Glutamatergic neuron (in vitro differentiated cells): Measurements from ENCODE around the gene FAM221B. TPM values are rescaled to one million over a fixed set of nuclear protein-coding genes. Genes with fewer than 3 reads are reported as not detected.

Experiments used
- DNase-seq: peaks from one replicate; pipeline ENCODE4 v3.0.0; 2022
- H3K27ac Mint-ChIP-seq: one replicate; pipeline ENCODE4 v1.8.0; 2020; ENCODE audit warnings: mild to moderate bottlenecking, mixed read lengths, inconsistent platforms; ENCODE audit not compliant: unreplicated experiment
- H3K27me3 Mint-ChIP-seq: one replicate; pipeline ENCODE4 v1.8.0; 2020; ENCODE audit warnings: mild to moderate bottlenecking, moderate library complexity, mixed read lengths, inconsistent platforms; ENCODE audit not compliant: unreplicated experiment
- H3K36me3 Mint-ChIP-seq: one replicate; pipeline ENCODE4 v1.8.0; 2020; ENCODE audit warnings: mild to moderate bottlenecking, mixed read lengths, inconsistent platforms; ENCODE audit not compliant: unreplicated experiment
- H3K4me1 Mint-ChIP-seq: one replicate; pipeline ENCODE4 v1.8.0; 2020; ENCODE audit warnings: mild to moderate bottlenecking, low read depth, mixed read lengths, inconsistent platforms; ENCODE audit not compliant: unreplicated experiment
- H3K4me3 Mint-ChIP-seq: one replicate; pipeline ENCODE4 v1.8.0; 2020; ENCODE audit warnings: mild to moderate bottlenecking, mixed read lengths, inconsistent platforms; ENCODE audit not compliant: unreplicated experiment
- H3K9me3 Mint-ChIP-seq: one replicate; pipeline ENCODE4 v1.8.0; 2020; ENCODE audit warnings: mild to moderate bottlenecking, moderate library complexity, mixed read lengths, inconsistent platforms; ENCODE audit not compliant: unreplicated experiment
- long read RNA-seq: library from polyadenylated mRNA; unstranded; transcript quantifications from one replicate; pipeline ENCODE4 v2.0.0, GENCODE V29; 2020; ENCODE audit not compliant: unreplicated experiment
- total RNA-seq: library from RNA; stranded (reverse); fragmentation: NEBNext Ultra II Directional; extraction: Animal tissue kit (Norgen Biotek cat#: 25700); gene quantifications from one replicate; pipeline ENCODE4 v1.2.1, GENCODE V29; 2021; ENCODE audit not compliant: unreplicated experiment
- TF ChIP-seq, protein P1 (sequence below): fragments of 200-600 bp; sonication (generic); IDR thresholded peaks from one replicate; pipeline ENCODE4 v1.5.0; 2021; ENCODE audit not compliant: partially characterized antibody, unreplicated experiment

Gene FAM221B, protein sequence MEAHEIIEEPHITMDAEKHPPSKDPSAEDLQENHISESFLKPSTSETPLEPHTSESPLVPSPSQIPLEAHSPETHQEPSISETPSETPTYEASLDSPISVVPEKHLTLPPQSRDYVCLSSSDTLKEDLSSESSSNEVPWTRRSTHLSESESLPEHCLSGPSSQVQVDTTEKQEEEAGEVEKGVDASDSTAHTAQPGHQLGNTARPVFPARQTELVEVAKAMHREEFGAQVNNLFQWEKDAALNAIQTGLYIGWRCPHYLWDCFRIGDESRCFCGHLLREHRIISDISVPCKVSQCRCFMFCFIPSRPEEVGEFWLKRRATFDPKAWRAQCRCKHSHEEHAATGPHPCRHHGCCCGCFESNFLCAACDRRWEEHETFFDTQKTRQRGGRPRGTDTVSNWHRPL
- total RNA-seq = not detected
- long read RNA-seq = 0 reads

DNA sequence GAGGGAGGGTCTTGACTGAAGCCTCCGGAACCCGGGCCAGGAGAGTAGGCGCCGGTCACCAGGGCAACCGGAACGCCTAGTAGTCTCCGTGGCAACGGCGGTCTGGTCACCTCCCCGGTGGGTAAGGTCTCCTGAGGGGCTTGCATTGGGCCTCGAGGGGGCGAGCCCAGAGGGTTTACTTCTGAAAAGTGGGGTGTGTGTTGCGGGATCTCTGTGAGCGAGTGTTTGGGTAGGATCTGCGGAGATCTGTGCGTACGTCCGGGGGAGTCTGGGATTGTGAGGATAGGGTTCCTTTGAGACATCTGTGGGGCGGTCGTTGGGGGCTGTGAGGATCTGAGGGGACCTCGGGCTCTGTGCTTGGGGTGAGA, at the start of gene FAM221B:
TSS of gene FAM221B (minus strand) at position 17 of the 368 bp plus-strand sequence. CDS start 2,571 bp downstream, outside the sequence.
- Mint-ChIP-seq H3K4me1 (peaks cover 34% of the 10 kb centered on the region), H3K36me3 (no peaks in the 10 kb centered on the region), H3K27me3 (peaks cover 7% of the 10 kb centered on the region), H3K27ac (peak within 1 kb of the TSS; percentile 91), H3K4me3 (peak within 1 kb of the TSS; percentile 97), H3K9me3 (peaks cover 11% of the 10 kb centered on the region)
- DNase-seq = peak; percentile 35
- TF ChIP-seq, protein P1, sequence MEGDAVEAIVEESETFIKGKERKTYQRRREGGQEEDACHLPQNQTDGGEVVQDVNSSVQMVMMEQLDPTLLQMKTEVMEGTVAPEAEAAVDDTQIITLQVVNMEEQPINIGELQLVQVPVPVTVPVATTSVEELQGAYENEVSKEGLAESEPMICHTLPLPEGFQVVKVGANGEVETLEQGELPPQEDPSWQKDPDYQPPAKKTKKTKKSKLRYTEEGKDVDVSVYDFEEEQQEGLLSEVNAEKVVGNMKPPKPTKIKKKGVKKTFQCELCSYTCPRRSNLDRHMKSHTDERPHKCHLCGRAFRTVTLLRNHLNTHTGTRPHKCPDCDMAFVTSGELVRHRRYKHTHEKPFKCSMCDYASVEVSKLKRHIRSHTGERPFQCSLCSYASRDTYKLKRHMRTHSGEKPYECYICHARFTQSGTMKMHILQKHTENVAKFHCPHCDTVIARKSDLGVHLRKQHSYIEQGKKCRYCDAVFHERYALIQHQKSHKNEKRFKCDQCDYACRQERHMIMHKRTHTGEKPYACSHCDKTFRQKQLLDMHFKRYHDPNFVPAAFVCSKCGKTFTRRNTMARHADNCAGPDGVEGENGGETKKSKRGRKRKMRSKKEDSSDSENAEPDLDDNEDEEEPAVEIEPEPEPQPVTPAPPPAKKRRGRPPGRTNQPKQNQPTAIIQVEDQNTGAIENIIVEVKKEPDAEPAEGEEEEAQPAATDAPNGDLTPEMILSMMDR = no peak

DNA sequence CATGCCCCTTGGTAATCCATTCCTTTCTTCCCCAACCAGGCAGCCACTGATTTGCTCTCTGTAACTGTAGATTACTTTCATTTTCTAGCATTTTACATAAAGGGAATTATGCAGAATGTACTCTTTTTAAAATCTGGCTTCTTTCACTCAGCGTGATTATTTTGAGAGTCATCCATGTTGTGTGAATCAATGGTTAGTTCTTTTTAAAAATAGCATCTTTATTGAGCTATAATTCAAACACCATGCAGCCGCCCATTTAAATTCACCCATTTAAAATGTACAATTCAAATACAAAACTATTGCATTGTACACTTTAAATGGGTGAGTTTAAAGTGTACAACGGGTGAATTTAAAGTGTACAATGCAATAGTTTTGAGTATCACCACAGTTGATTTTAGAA, 44.0 kb upstream of the FAM221B start:
- Mint-ChIP-seq H3K27me3 (no peaks in the 10 kb centered on the region), H3K27ac (no peak overlapping the region), H3K36me3 (peaks cover 17% of the 10 kb centered on the region), H3K4me1 (no peaks in the 10 kb centered on the region), H3K4me3 (no peak overlapping the region), H3K9me3 (peaks cover 4% of the 10 kb centered on the region)
- DNase-seq = no peak
- TF ChIP-seq, protein P1 = no peak

DNA sequence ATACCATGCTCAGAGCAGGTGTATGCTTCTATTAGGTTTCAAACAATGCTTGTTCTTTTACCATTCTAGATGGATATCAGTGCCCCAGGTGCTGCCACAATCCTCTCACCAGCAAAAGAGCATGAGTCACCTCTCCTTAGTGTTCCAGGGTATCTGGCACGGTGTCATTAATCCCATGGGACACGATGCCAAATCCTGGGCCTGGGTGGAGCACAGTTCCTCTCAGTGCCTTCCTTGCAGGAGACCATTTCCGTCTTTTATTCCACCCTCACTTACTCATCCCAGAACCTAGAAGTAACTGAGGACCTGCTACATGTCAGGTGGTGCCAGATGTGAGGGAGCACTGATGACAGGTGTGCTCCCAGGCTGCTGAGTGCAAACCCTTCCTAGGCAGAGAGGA, 43.0 kb upstream of the FAM221B start:
- no peak for DNase-seq
- Mint-ChIP-seq H3K9me3 (peaks cover 4% of the 10 kb centered on the region), H3K27ac (no peak overlapping the region), H3K4me1 (no peaks in the 10 kb centered on the region), H3K4me3 (no peak overlapping the region), H3K36me3 (peaks cover 7% of the 10 kb centered on the region), H3K27me3 (no peaks in the 10 kb centered on the region)
- TF ChIP-seq, protein P1 = no peak

DNA sequence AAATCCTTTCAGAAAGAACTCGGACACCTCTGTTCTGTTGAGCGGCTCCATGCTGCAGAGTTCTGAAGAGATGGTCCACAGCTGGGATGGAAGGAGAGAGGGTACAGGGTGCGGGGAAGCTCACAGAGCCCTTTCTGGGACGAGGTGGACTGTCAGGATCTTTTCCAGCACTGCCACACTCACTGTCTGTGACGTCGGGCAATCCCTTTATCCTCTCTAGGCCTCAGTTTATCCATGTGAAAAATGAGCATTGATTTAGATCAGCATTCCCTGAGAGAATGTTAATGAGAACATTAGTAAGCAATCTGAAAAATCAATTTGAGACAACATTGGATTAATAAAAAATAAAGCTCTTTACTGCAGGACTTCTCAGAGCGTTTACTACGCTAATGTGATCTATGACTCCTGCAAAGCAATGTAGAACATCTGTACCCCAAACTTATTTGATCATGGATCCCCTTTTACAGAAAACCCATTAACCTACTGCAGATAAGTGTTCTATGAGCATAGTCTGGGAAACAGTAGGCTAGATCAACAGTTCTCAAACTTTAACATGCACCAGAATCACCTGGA, 41.9 kb upstream of the FAM221B start, which contains the start of gene OR13J1:
TSS of gene OR13J1 (minus strand) at position 51 of the 573 bp plus-strand sequence. CDS start at position 51, 0 bp downstream.
- no peak for DNase-seq
- Mint-ChIP-seq H3K9me3 (peaks cover 2% of the 10 kb centered on the region), H3K27me3 (no peaks in the 10 kb centered on the region), H3K27ac (no peak within 1 kb of the TSS), H3K4me1 (no peaks in the 10 kb centered on the region), H3K4me3 (no peak within 1 kb of the TSS), H3K36me3 (peaks cover under 1% of the 10 kb centered on the region)
- TF ChIP-seq, protein P1 = no peak
